Glomerular visceral epithelial cell (primary cell): ENCODE measurements around the gene GSN.

Experiments used
- DNase-seq: peaks from one replicate; pipeline ENCODE4 v3.0.0-alpha.2; 2016; ENCODE audit errors: extremely low spot score

GSN gene

GRCh38 chr9:121267689-121268597, at the start of gene GSN:
GSN (plus strand) TSS chr9:121268162; CDS start chr9:121301972, 33,810 bp downstream.
- peak; percentile 72 for DNase-seq

- no peak for DNase-seq
Observed at GRCh38 chr9:121218357-121219027, 49.5 kb upstream of the GSN start.

GRCh38 chr9:121219530-121219929, 48.4 kb upstream of the GSN start:
- DNase-seq, result no peak

- DNase-seq, result no peak
Observed at GRCh38 chr9:121220996-121221663, 46.8 kb upstream of the GSN start.

GRCh38 chr9:121221664-121222055, 46.3 kb upstream of the GSN start:
- DNase-seq, result no peak

GRCh38 chr9:121222524-121223171, 45.3 kb upstream of the GSN start:
- DNase-seq, result peak; percentile 45

- DNase-seq, result no peak
Observed at GRCh38 chr9:121225240-121225639, 42.7 kb upstream of the GSN start.

GRCh38 chr9:121226175-121226574, 41.8 kb upstream of the GSN start:
- no peak for DNase-seq

- no peak for DNase-seq
Observed at GRCh38 chr9:121227862-121228261, 40.1 kb upstream of the GSN start.

- DNase-seq, result no peak
Observed at GRCh38 chr9:121230256-121230655, 37.7 kb upstream of the GSN start.

GRCh38 chr9:121232251-121232650, 35.7 kb upstream of the GSN start:
- DNase-seq, result no peak

- no peak for DNase-seq
Observed at GRCh38 chr9:121233906-121234831, 33.8 kb upstream of the GSN start.

GRCh38 chr9:121234832-121235161, 33.2 kb upstream of the GSN start:
- no peak for DNase-seq

GRCh38 chr9:121235512-121235911, 32.5 kb upstream of the GSN start:
- DNase-seq, result no peak

- DNase-seq, result no peak
Observed at GRCh38 chr9:121237916-121238315, 30.0 kb upstream of the GSN start.

GRCh38 chr9:121239071-121239470, 28.9 kb upstream of the GSN start:
- DNase-seq, result no peak

GRCh38 chr9:121239851-121240250, 28.1 kb upstream of the GSN start:
- DNase-seq, result no peak

GRCh38 chr9:121240472-121241135, 27.4 kb upstream of the GSN start:
- no peak for DNase-seq

- no peak for DNase-seq
Observed at GRCh38 chr9:121242219-121242958, 25.6 kb upstream of the GSN start.

GRCh38 chr9:121242959-121243346, 25.0 kb upstream of the GSN start:
- DNase-seq, result no peak
